H1 (cell line): ENCODE data around the gene IL26. TPM values are rescaled to one million over a fixed set of nuclear protein-coding genes. Genes with fewer than 3 reads are reported as not detected.

Experiments
- KDM5A ChIP-seq: fragments of 200-600 bp; IDR thresholded peaks from 2 replicates; pipeline ENCODE4 v1.7.1; 2012; ENCODE audit warnings: mild to moderate bottlenecking, low read length, inconsistent platforms, mixed read lengths
- polyA plus RNA-seq, 7 experiments: library from polyadenylated mRNA; depleted of rRNA in 3 of 7; stranded (reverse) in 5 of 7; unstranded in 2 of 7; fragments of >200 nt in 5 of 7; fragments of 200-250 nt in 2 of 7; gene quantifications; 1 replicate in 5 of 7; 2 replicates in 1 of 7; 4 replicates in 1 of 7; pipeline versions ENCODE4 v1.2.1 to v1.2.3, GENCODE V29; 2011 to 2013; ENCODE audit warnings: missing spikeins in 2 of 7, mixed read lengths in 2 of 7
- total RNA-seq: library from RNA; stranded (reverse); fragmentation: NEBNext Ultra II Directional; extraction: Animal tissue kit (Norgen Biotek cat#: 25700); gene quantifications from 2 replicates; pipeline ENCODE4 v1.2.1, GENCODE V29; 2021
- TF ChIP-seq, protein P1 (sequence below): IDR thresholded peaks from 2 replicates; pipeline ENCODE4 v1.6.1; 2012; ENCODE audit warnings: inconsistent platforms

Gene IL26
- total and polyA plus RNA-seq, 2 of the 8 experiments (the other 6 are each of a cell fraction or from before 2014, with no cell fraction given) = not detected

DNA sequence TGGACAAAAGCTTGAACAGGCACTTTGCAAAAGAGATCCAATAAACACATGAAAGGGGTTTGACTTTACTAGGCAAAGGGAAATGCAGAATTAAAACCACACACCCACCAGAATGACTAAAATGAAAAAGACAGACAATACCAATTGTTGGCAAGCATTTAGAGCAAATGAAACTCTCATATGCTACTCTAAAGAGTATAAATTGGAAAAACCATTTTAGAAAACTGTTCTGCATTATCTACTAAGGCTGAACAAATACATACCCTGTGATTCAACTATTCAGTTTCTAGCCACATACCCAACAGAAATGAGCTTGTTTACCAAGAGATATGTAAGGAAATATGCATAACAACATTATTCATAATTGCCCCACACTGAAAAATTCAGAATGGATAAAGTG, 36.3 kb upstream of the IL26 start (continued):
- TF ChIP-seq, protein P1, sequence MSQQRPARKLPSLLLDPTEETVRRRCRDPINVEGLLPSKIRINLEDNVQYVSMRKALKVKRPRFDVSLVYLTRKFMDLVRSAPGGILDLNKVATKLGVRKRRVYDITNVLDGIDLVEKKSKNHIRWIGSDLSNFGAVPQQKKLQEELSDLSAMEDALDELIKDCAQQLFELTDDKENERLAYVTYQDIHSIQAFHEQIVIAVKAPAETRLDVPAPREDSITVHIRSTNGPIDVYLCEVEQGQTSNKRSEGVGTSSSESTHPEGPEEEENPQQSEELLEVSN = no peak
- TF ChIP-seq KDM5A = no peak
